ENCODE results near the gene ENPP3. TPM values are rescaled to one million over a fixed set of nuclear protein-coding genes. Genes with fewer than 3 reads are reported as not detected.

ENPP3 gene
- polyA plus RNA-seq, 1 experiment = 0.14 TPM

DNA sequence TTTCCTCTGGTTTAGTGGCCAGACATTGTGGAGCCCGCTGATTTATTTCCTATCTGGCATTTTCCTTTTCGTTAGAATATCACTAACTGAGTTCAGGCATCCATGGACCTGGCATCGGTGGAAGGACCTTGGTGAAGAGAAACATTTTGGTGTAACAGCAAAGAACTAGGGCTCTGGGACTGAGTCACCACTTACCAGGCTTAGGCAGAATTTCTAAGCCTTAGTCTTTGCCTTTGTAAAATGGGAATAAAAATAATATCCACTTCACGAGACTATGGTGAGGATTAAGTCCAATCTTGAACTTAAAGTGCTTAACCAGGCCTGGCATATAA, 128.7 kb downstream of the ENPP3 start:
- ChIA-PET POLR2A (no interaction called here), CTCF (interaction anchor here (1.0 to 1.8 kb wide), 3 partner anchors 70 to 149 kb away, joined by 3 to 8 read pairs (median 5); no protein-coding TSS in a partner anchor)
- TF ChIP-seq CTCF (IDR thresholded peaks at IDR 0.05; ENCODE audit: low read depth, low read length) = no peak
- Histone ChIP-seq H3K9me3 (ENCODE audit: control insufficient read depth, insufficient read depth, low read length) (no peaks in the 10 kb centered on the region), H3K4me3 (ENCODE audit: low read depth, low read length) (no peak overlapping the region), H3K27ac (ENCODE audit: low read depth, low read length) (no peak overlapping the region), H3K27me3 (ENCODE audit: control insufficient read depth, insufficient read depth, low read length) (no peaks in the 10 kb centered on the region)
- no peak for DNase-seq (ENCODE audit: low read depth, low spot score)

DNA sequence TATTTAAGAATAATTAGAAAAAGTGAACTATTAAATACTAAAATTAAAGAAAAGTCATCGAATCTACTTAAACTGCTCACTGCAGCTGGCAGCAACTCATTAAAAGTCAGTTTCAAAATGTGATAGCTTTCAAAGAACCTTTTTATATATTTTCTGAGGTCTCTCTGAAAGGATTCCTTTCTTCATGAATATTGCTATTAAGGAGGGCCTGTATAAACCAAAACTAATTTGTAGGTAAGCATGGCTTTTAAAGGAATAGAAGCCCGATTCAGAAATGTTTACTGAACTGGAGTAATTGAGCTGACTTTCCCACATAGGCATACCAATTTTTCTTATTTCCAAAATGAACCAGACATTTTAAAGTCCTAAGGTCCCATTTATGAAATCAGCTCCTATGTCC, 129.5 kb downstream of the ENPP3 start:
- POLR2A ChIA-PET = no interaction called here
- Histone ChIP-seq H3K27me3 (ENCODE audit: control insufficient read depth, insufficient read depth, low read length) (no peaks in the 10 kb centered on the region), H3K27ac (ENCODE audit: low read depth, low read length) (no peak overlapping the region), H3K4me3 (ENCODE audit: low read depth, low read length) (no peak overlapping the region), H3K9me3 (ENCODE audit: control insufficient read depth, insufficient read depth, low read length) (no peaks in the 10 kb centered on the region)
- TF ChIP-seq CTCF (IDR thresholded peaks at IDR 0.05; ENCODE audit: low read depth, low read length) = no peak
- no peak for DNase-seq (ENCODE audit: low read depth, low spot score)
- CTCF ChIA-PET = interaction anchor here (1.8 kb wide), 1 partner anchor 71 kb away, joined by 8 read pairs; no protein-coding TSS in a partner anchor

- H3K27me3 ChIP-seq (ENCODE audit: control insufficient read depth, insufficient read depth, low read length) = no peaks in the 10 kb centered on the region
- ChIA-PET CTCF (no interaction called here), POLR2A (no interaction called here)
- TF ChIP-seq CTCF (IDR thresholded peaks at IDR 0.05; ENCODE audit: low read depth, low read length) = no peak
- H3K9me3 ChIP-seq (ENCODE audit: control insufficient read depth, insufficient read depth, low read length) = no peaks in the 10 kb centered on the region
- DNase-seq (ENCODE audit: low read depth, low spot score) = no peak
- H3K4me3 ChIP-seq (ENCODE audit: low read depth, low read length) = no peak overlapping the region
- H3K27ac ChIP-seq (ENCODE audit: low read depth, low read length) = no peak overlapping the region
Measured at GRCh38 chr6:131768964-131769363, 131.9 kb downstream of the ENPP3 start.

- no peaks in the 10 kb centered on the region for H3K9me3 ChIP-seq (ENCODE audit: control insufficient read depth, insufficient read depth, low read length)
- no peak overlapping the region for H3K27ac ChIP-seq (ENCODE audit: low read depth, low read length)
- TF ChIP-seq CTCF (IDR thresholded peaks at IDR 0.05; ENCODE audit: low read depth, low read length) = no peak
- no peak overlapping the region for H3K4me3 ChIP-seq (ENCODE audit: low read depth, low read length)
- ChIA-PET POLR2A (no interaction called here), CTCF (no interaction called here)
- DNase-seq (ENCODE audit: low read depth, low spot score) = no peak
- no peaks in the 10 kb centered on the region for H3K27me3 ChIP-seq (ENCODE audit: control insufficient read depth, insufficient read depth, low read length)
Measured at GRCh38 chr6:131769385-131770141, 132.5 kb downstream of the ENPP3 start.

DNA sequence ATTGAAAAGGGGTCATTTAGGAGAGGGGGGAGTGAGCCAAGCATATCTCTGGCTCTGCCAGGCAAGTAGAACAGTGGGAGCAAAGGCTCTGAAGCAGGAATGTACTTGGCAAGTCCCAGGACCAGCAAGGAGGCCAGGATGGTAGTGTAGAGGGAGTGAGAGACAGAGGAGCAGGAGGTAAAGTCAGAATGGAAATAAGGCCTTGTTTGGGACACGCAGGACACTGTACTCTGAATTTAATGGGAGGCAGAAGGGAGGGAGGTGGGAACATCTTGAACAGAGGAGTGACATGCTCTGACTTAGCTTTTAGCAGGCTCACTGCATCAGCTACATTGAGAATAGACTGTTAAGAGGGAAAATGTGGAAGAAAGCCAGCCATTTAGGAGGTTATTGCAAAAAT, 133.7 kb downstream of the ENPP3 start:
- no peak overlapping the region for H3K27ac ChIP-seq (ENCODE audit: low read depth, low read length)
- ChIA-PET CTCF (no interaction called here), POLR2A (no interaction called here)
- no peak for TF ChIP-seq CTCF (IDR thresholded peaks at IDR 0.05; ENCODE audit: low read depth, low read length)
- H3K4me3 ChIP-seq (ENCODE audit: low read depth, low read length) = no peak overlapping the region
- no peaks in the 10 kb centered on the region for H3K9me3 ChIP-seq (ENCODE audit: control insufficient read depth, insufficient read depth, low read length)
- no peak for DNase-seq (ENCODE audit: low read depth, low spot score)
- H3K27me3 ChIP-seq (ENCODE audit: control insufficient read depth, insufficient read depth, low read length) = no peaks in the 10 kb centered on the region
